22Rv1 (cell line): ENCODE measurements around the gene ADTRP.

Experiments used
- H3K27ac ChIP-seq: fragments of 450-650 bp; 2 replicates; pipeline ENCODE4 v1.5.1; 2017
- CTCF ChIP-seq: fragments of 450-650 bp; IDR thresholded peaks from 2 replicates; pipeline ENCODE4 v1.5.1; 2017; ENCODE audit warnings: mild to moderate bottlenecking
- ZFX ChIP-seq: fragments of 450-650 bp; IDR thresholded peaks from 2 replicates; pipeline ENCODE4 v1.6.1; 2017; ENCODE audit warnings: antibody characterized with exemption, borderline replicate concordance

ADTRP gene

GRCh38 chr6:11714116-11714797 lies 64.3 kb downstream of the ADTRP start:
- no peak overlapping the region for H3K27ac ChIP-seq
- TF ChIP-seq ZFX (no peak), CTCF (no peak)

GRCh38 chr6:11712760-11713159 lies 65.8 kb downstream of the ADTRP start:
- no peak overlapping the region for H3K27ac ChIP-seq
- TF ChIP-seq CTCF (no peak), ZFX (no peak)

GRCh38 chr6:11711984-11712711 lies 66.5 kb downstream of the ADTRP start:
- no peak overlapping the region for H3K27ac ChIP-seq
- no peak for TF ChIP-seq ZFX

- TF ChIP-seq ZFX (no peak), CTCF (no peak)
Observed at GRCh38 chr6:11711003-11711983, 67.3 kb downstream of the ADTRP start.

GRCh38 chr6:11710311-11710761 lies 68.3 kb downstream of the ADTRP start:
- H3K27ac ChIP-seq = no peak overlapping the region
- no peak for TF ChIP-seq ZFX
- no peak for TF ChIP-seq CTCF

More at GRCh38 chr6:11711003-11711983, 67.3 kb downstream of the ADTRP start:
- no peak overlapping the region for H3K27ac ChIP-seq

- H3K27ac ChIP-seq = no peak overlapping the region
- no peak for TF ChIP-seq CTCF
- no peak for TF ChIP-seq ZFX
Observed at GRCh38 chr6:11706171-11706570, 72.4 kb downstream of the ADTRP start.

GRCh38 chr6:11705483-11705882 lies 73.1 kb downstream of the ADTRP start:
- TF ChIP-seq ZFX (no peak), CTCF (no peak)
- H3K27ac ChIP-seq = no peak overlapping the region
